Tibial artery (tissue), 4 donors: ENCODE data around the gene ZNF175.

Experiments used
- DNase-seq, 2 donors: peaks; one replicate each; pipeline ENCODE4 v3.0.0-alpha.2; 2019
- H3K27ac ChIP-seq, 2 donors: fragments of 200-600 bp; sonication (generic) in 1 of 2; 1 replicate in 1 of 2; 2 replicates in 1 of 2; pipeline ENCODE4 v1.5.1; 2018 to 2019; ENCODE audit warnings: mild to moderate bottlenecking in 1 of 2
- H3K27me3 ChIP-seq, 2 donors: fragments of 200-600 bp; sonication (generic) in 1 of 2; one replicate each; pipeline versions ENCODE4 v1.5.1 to v1.6.0; 2016 to 2019
- H3K36me3 ChIP-seq, 3 donors: fragments of 200-600 bp; sonication (generic) in 2 of 3; one replicate each; pipeline ENCODE4 v1.5.1; 2016 to 2019; ENCODE audit warnings: mild to moderate bottlenecking in 2 of 3
- H3K4me1 ChIP-seq, 4 donors: fragments of 200-600 bp; sonication (generic) in 2 of 4; 1 replicate in 3 of 4; 2 replicates in 1 of 4; pipeline ENCODE4 v1.5.1; 2016 to 2019
- H3K4me3 ChIP-seq, 2 donors: fragments of 200-600 bp; sonication (generic) in 1 of 2; 1 replicate in 1 of 2; 2 replicates in 1 of 2; pipeline ENCODE4 v1.5.1; 2018 to 2019; ENCODE audit warnings: mild to moderate bottlenecking in 2 of 2
- H3K9me3 ChIP-seq, 3 donors: fragments of 200-600 bp; sonication (generic) in 1 of 3; one replicate each; pipeline ENCODE4 v1.5.1; 2016 to 2019
- intact Hi-C: fragments of 100-400 bp; cut with DNase I; formaldehyde crosslinking; loops from one replicate; pipeline ENCODE4 v1.15.0; 2023; ENCODE audit warnings: low total_unique reads
- TF ChIP-seq, protein P1 (sequence below), 2 experiments: fragments of 200-600 bp in 1 of 2; fragments of 450-650 bp in 1 of 2; IDR thresholded peaks; one replicate each; pipeline ENCODE4 v1.5.1; 2017 to 2019; ENCODE audit warnings: antibody characterized with exemption in 2 of 2, mild to moderate bottlenecking in 1 of 2, moderate library complexity in 1 of 2

Gene ZNF175

GRCh38 chr19:51529301-51529700, 41.8 kb upstream of the ZNF175 start:
- Histone ChIP-seq H3K27me3 (peaks cover 0 to 2% of the 10 kb centered on the region in 2 donors), H3K36me3 (no peaks in the 10 kb centered on the region), H3K4me1 (peaks cover 0 to 6% (median 0%) of the 10 kb centered on the region in 4 donors), H3K9me3 (no peaks in the 10 kb centered on the region), H3K4me3 (no peak overlapping the region), H3K27ac (no peak overlapping the region)
- TF ChIP-seq, protein P1, sequence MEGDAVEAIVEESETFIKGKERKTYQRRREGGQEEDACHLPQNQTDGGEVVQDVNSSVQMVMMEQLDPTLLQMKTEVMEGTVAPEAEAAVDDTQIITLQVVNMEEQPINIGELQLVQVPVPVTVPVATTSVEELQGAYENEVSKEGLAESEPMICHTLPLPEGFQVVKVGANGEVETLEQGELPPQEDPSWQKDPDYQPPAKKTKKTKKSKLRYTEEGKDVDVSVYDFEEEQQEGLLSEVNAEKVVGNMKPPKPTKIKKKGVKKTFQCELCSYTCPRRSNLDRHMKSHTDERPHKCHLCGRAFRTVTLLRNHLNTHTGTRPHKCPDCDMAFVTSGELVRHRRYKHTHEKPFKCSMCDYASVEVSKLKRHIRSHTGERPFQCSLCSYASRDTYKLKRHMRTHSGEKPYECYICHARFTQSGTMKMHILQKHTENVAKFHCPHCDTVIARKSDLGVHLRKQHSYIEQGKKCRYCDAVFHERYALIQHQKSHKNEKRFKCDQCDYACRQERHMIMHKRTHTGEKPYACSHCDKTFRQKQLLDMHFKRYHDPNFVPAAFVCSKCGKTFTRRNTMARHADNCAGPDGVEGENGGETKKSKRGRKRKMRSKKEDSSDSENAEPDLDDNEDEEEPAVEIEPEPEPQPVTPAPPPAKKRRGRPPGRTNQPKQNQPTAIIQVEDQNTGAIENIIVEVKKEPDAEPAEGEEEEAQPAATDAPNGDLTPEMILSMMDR (IDR thresholded peaks at IDR 0.05): no peak
- DNase-seq: no peak
- intact Hi-C loops: no loop called here

GRCh38 chr19:51530616-51531015, 40.5 kb upstream of the ZNF175 start:
- no peak overlapping the region for H3K27ac ChIP-seq
- no peak overlapping the region for H3K4me3 ChIP-seq
- TF ChIP-seq, protein P1 (IDR thresholded peaks at IDR 0.05): no peak
- peaks cover 0 to 2% of the 10 kb centered on the region in 2 donors for H3K27me3 ChIP-seq
- H3K36me3 ChIP-seq: no peaks in the 10 kb centered on the region
- intact Hi-C loops: loop anchor here (1.0 kb wide), 1 partner anchor 86 kb away; no protein-coding TSS in a partner anchor
- peaks cover 0 to 2% (median 0%) of the 10 kb centered on the region in 4 donors for H3K4me1 ChIP-seq
- H3K9me3 ChIP-seq: no peaks in the 10 kb centered on the region
- DNase-seq: no peak

DNA sequence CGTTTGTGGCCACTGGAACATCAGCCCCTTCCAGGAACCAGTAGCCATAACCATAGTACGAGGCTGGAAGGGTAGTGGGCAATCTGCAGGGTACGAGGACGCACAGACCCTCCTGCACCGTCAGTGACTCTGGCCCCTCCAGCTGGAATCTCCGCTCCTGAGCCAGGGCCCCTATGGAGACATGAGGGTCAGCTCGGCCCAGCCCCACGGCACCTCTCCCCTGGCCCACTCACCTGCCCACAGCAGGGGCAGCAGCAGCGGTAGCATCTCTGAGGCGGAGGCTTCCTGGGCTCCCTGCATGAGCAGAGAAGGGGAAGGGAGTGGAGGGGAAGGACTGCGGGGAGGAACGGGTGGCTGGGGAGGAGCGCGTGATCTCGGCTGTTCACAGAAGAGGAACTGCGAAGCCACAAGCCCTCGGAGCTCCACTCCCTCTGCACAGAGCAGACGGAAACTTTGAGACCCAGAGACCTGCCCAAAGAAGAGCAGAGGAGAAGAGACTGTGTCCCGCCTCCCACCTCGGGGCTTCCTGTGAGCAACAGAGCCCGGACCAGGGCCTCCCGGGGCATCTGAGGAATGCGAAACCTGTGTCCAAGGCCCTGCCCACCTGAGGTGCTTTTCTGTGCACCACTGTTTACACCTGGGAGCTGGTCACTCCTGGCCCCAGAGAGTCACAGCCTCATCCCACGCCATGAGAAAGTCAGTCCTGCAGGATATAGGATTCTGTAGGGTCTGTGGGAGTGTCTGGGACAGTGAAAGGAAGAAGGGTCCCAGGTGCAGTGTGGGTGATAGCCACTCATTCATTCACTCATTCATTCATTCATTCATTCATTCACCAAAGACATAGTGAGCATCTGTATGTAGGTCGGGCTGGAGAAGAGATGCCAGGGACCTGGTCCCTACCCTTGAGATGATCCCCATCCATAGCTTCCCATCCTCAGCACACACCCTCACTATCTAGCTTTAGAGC, 39.5 kb upstream of the ZNF175 start, which contains the start of gene SIGLEC6:
Gene SIGLEC6, minus strand, starts transcription at position 322 of the 967 bp plus-strand sequence. Its CDS starts 22 bp downstream, at position 300.
- H3K27me3 ChIP-seq: peaks cover 0 to 2% of the 10 kb centered on the region in 2 donors
- DNase-seq: peak; percentile 63 to 77
- no peak within 1 kb of the TSS for H3K27ac ChIP-seq
- H3K4me1 ChIP-seq: no peaks in the 10 kb centered on the region
- H3K9me3 ChIP-seq: no peaks in the 10 kb centered on the region
- no peak within 1 kb of the TSS for H3K4me3 ChIP-seq
- no peaks in the 10 kb centered on the region for H3K36me3 ChIP-seq
- intact Hi-C loops: loop anchor here (1.0 kb wide), 1 partner anchor 85 kb away; no protein-coding TSS in a partner anchor
- TF ChIP-seq, protein P1 (IDR thresholded peaks at IDR 0.05): no peak

DNA sequence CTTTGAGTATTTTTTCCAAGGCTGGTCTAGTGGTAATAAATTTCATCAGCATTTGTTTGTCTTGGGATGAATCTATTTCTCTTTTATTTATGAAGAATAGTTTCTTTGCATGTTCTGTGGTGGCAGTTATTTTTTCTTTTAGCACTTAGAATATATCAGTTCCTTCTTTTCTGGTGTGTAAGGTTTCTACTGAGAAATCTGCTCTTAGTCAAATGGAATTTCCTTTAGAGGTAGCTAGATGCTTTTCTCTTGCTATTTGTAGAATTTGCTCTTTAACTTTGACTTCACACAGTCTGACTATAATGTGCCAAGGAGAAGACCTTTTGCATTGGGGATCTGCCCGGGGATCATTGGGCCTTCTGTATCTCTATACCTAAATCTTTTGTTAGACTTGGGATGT, 35.5 kb upstream of the ZNF175 start:
- no peak for DNase-seq

GRCh38 chr19:51539821-51540366, 31.2 kb upstream of the ZNF175 start:
- DNase-seq: no peak
- no peaks in the 10 kb centered on the region for H3K9me3 ChIP-seq
- H3K4me1 ChIP-seq: no peaks in the 10 kb centered on the region
- TF ChIP-seq, protein P1 (IDR thresholded peaks at IDR 0.05): no peak
- H3K27me3 ChIP-seq: peaks cover 0 to 15% of the 10 kb centered on the region in 2 donors
- H3K36me3 ChIP-seq: no peaks in the 10 kb centered on the region
- H3K27ac ChIP-seq: no peak overlapping the region
- no peak overlapping the region for H3K4me3 ChIP-seq
- intact Hi-C loops: no loop called here

More for the DNA sequence above, 35.5 kb upstream of the ZNF175 start:
- Histone ChIP-seq H3K36me3 (no peaks in the 10 kb centered on the region), H3K27ac (no peak overlapping the region), H3K27me3 (peaks cover 0 to 8% of the 10 kb centered on the region in 2 donors), H3K9me3 (no peaks in the 10 kb centered on the region), H3K4me1 (no peaks in the 10 kb centered on the region), H3K4me3 (no peak overlapping the region)
- intact Hi-C loops: no loop called here
- TF ChIP-seq, protein P1 (IDR thresholded peaks at IDR 0.05): no peak
